HEK293 (cell line): Measurements from ENCODE around the gene SULT2B1.

Experiments
- GLIS2 ChIP-seq: fragments of 450-650 bp; formaldehyde crosslinking; IDR thresholded peaks from 2 replicates; pipeline ENCODE4 v1.5.1; 2016; ENCODE audit warnings: missing biosample characterization, missing genetic modification characterization
- IKZF3 ChIP-seq: fragments of 450-650 bp; IDR thresholded peaks from 2 replicates; pipeline ENCODE4 v1.5.0; 2018; ENCODE audit warnings: missing biosample characterization, mild to moderate bottlenecking, missing genetic modification characterization, moderate library complexity
- MYNN ChIP-seq: fragments of 450-650 bp; formaldehyde crosslinking; IDR thresholded peaks from 2 replicates; pipeline ENCODE4 v1.5.1; 2016; ENCODE audit warnings: missing biosample characterization, missing genetic modification characterization, borderline replicate concordance
- RBAK ChIP-seq: fragments of 450-650 bp; formaldehyde crosslinking; IDR thresholded peaks from 2 replicates; pipeline ENCODE4 v1.5.1; 2016; ENCODE audit warnings: missing biosample characterization, missing genetic modification characterization
- SP2 ChIP-seq: fragments of 450-650 bp; formaldehyde crosslinking; IDR thresholded peaks from 2 replicates; pipeline ENCODE4 v1.5.1; 2016; ENCODE audit warnings: missing biosample characterization, missing genetic modification characterization
- ZNF146 ChIP-seq: fragments of 450-650 bp; formaldehyde crosslinking; IDR thresholded peaks from 2 replicates; pipeline ENCODE4 v1.5.1; 2016; ENCODE audit warnings: missing biosample characterization, missing genetic modification characterization
- ZNF16 ChIP-seq: fragments of 450-650 bp; formaldehyde crosslinking; IDR thresholded peaks from 2 replicates; pipeline ENCODE4 v1.5.1; 2016; ENCODE audit warnings: low read depth, missing biosample characterization, missing genetic modification characterization
- ZNF549 ChIP-seq: fragments of 450-650 bp; IDR thresholded peaks from 2 replicates; pipeline ENCODE4 v1.5.1; 2018; ENCODE audit warnings: missing biosample characterization, missing genetic modification characterization, mild to moderate bottlenecking, inconsistent platforms, moderate library complexity
- ZNF571 ChIP-seq: fragments of 450-650 bp; formaldehyde crosslinking; IDR thresholded peaks from 2 replicates; pipeline ENCODE4 v1.5.0; 2017; ENCODE audit warnings: missing biosample characterization, missing genetic modification characterization
- ZNF701 ChIP-seq: fragments of 450-650 bp; formaldehyde crosslinking; IDR thresholded peaks from 2 replicates; pipeline ENCODE4 v1.5.1; 2016; ENCODE audit warnings: missing biosample characterization, missing genetic modification characterization
- TF ChIP-seq, protein P1 (sequence below): fragments of 450-650 bp; formaldehyde crosslinking; IDR thresholded peaks from 2 replicates; pipeline ENCODE4 v1.5.1; 2016; ENCODE audit warnings: missing biosample characterization, missing genetic modification characterization
- TF ChIP-seq, protein P2 (sequence below): fragments of 450-650 bp; formaldehyde crosslinking; IDR thresholded peaks from 2 replicates; pipeline ENCODE4; 2016; ENCODE audit warnings: missing biosample characterization, missing genetic modification characterization
- TF ChIP-seq, protein P3 (sequence below): fragments of 450-650 bp; formaldehyde crosslinking; conservative IDR thresholded peaks from 2 replicates; pipeline ENCODE4 v1.5.1; 2016; ENCODE audit warnings: low read depth, missing biosample characterization, missing genetic modification characterization
- TF ChIP-seq, protein P4 (sequence below): IDR thresholded peaks from 2 replicates; pipeline ENCODE4 v1.6.1; 2011; ENCODE audit warnings: mild to moderate bottlenecking, low read depth, low read length, borderline replicate concordance
- TF ChIP-seq, protein P5 (sequence below): fragments of 450-650 bp; formaldehyde crosslinking; IDR thresholded peaks from 2 replicates; pipeline ENCODE4 v1.5.1; 2016; ENCODE audit warnings: missing biosample characterization, missing genetic modification characterization
- TF ChIP-seq, protein P6 (sequence below): fragments of 450-650 bp; formaldehyde crosslinking; IDR thresholded peaks from 2 replicates; pipeline ENCODE4 v1.5.1; 2016; ENCODE audit warnings: missing biosample characterization, missing genetic modification characterization
- TF ChIP-seq, protein P7 (sequence below): fragments of 450-650 bp; formaldehyde crosslinking; IDR thresholded peaks from 2 replicates; pipeline ENCODE4 v1.5.1; 2016; ENCODE audit warnings: missing biosample characterization, missing genetic modification characterization

SULT2B1 gene

DNA sequence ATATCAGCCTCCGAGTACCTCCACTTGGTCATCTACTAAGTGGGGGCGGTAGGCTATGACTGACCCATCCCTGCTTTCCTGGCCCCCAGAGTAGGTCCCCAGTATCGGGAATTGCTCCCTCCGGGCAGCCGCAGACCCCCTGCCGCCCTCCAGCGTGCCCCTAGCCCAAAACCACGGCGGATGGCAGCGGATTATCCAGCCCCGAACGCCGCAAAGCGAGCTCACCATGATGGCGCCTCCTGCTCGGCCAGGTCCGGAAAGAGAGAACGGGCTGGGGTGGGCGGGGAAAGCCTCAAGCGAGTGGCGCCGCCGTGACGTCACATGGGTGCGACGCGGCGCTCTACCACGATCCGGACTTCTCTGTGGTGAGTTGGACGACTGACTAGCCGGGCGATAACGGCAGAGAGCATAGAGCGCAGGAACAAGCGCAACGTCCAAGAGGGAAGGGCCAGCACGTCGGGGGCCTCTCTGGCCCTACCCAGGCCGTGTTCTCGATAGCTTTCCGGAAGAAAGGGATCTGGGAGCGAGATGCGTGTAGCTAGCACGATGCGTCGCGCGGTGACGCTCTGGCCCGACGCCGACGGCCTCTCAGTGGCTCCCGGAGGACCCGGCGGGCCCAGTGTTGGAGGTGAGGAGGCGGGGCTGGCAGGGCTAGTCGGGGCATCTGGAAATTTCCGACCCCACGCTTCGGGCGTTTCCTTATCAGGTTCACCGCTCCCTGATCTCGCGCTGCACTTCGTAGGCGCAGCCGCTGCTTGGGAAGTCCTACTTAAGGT, 67.1 kb downstream of the SULT2B1 start, which contains the start of the genes RPL18 and SPHK2 (continued):
- TF ChIP-seq, protein P1, sequence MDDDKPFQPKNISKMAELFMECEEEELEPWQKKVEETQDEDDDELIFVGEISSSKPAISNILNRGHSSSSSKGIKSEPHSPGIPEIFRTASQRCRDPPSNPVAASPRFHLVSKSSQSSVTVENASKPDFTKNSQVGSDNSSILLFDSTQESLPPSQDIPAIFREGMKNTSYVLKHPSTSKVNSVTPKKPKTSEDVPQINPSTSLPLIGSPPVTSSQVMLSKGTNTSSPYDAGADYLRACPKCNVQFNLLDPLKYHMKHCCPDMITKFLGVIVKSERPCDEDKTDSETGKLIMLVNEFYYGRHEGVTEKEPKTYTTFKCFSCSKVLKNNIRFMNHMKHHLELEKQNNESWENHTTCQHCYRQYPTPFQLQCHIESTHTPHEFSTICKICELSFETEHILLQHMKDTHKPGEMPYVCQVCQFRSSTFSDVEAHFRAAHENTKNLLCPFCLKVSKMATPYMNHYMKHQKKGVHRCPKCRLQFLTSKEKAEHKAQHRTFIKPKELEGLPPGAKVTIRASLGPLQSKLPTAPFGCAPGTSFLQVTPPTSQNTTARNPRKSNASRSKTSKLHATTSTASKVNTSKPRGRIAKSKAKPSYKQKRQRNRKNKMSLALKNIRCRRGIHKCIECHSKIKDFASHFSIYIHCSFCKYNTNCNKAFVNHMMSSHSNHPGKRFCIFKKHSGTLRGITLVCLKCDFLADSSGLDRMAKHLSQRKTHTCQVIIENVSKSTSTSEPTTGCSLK (tag by site-specific recombination): no peak
- TF ChIP-seq ZNF701 (tag by site-specific recombination) (no peak), RBAK (tag by site-specific recombination) (no peak), GLIS2 (peak; percentile 13; the same call in 1 of the 2 replicates), ZNF549 (tag by site-specific recombination) (no peak), IKZF3 (tag by site-specific recombination) (0 out of 2 replicates have a peak, but pooled peaks have one; percentile 35), ZNF146 (tag by site-specific recombination) (peak; percentile 67; the same call in 1 of the 2 replicates), ZNF571 (no peak), ZNF16 (tag by site-specific recombination) (no peak), MYNN (tag by site-specific recombination) (no peak), SP2 (tag by site-specific recombination) (peak; percentile 85)
- TF ChIP-seq, protein P2, sequence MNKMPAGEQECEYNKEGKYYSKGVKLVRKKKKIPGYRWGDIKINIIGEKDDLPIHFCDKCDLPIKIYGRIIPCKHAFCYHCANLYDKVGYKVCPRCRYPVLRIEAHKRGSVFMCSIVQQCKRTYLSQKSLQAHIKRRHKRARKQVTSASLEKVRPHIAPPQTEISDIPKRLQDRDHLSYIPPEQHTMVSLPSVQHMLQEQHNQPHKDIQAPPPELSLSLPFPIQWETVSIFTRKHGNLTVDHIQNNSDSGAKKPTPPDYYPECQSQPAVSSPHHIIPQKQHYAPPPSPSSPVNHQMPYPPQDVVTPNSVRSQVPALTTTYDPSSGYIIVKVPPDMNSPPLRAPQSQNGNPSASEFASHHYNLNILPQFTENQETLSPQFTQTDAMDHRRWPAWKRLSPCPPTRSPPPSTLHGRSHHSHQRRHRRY (tag by site-specific recombination): no peak
- TF ChIP-seq, protein P3, sequence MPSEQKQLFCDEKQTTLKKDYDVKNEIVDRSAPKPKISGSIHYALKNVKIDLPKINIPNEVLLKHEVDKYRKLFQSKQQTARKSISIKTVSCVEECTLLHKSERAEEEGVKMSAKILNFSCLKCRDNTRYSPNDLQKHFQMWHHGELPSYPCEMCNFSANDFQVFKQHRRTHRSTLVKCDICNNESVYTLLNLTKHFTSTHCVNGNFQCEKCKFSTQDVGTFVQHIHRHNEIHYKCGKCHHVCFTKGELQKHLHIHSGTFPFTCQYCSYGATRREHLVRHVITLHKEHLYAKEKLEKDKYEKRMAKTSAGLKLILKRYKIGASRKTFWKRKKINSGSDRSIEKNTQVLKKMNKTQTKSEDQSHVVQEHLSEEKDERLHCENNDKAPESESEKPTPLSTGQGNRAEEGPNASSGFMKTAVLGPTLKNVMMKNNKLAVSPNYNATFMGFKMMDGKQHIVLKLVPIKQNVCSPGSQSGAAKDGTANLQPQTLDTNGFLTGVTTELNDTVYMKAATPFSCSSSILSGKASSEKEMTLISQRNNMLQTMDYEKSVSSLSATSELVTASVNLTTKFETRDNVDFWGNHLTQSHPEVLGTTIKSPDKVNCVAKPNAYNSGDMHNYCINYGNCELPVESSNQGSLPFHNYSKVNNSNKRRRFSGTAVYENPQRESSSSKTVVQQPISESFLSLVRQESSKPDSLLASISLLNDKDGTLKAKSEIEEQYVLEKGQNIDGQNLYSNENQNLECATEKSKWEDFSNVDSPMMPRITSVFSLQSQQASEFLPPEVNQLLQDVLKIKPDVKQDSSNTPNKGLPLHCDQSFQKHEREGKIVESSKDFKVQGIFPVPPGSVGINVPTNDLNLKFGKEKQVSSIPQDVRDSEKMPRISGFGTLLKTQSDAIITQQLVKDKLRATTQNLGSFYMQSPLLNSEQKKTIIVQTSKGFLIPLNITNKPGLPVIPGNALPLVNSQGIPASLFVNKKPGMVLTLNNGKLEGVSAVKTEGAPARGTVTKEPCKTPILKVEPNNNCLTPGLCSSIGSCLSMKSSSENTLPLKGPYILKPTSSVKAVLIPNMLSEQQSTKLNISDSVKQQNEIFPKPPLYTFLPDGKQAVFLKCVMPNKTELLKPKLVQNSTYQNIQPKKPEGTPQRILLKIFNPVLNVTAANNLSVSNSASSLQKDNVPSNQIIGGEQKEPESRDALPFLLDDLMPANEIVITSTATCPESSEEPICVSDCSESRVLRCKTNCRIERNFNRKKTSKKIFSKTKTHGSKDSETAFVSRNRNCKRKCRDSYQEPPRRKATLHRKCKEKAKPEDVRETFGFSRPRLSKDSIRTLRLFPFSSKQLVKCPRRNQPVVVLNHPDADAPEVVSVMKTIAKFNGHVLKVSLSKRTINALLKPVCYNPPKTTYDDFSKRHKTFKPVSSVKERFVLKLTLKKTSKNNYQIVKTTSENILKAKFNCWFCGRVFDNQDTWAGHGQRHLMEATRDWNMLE (tag by site-specific recombination): peak; percentile 96
- TF ChIP-seq, protein P4, sequence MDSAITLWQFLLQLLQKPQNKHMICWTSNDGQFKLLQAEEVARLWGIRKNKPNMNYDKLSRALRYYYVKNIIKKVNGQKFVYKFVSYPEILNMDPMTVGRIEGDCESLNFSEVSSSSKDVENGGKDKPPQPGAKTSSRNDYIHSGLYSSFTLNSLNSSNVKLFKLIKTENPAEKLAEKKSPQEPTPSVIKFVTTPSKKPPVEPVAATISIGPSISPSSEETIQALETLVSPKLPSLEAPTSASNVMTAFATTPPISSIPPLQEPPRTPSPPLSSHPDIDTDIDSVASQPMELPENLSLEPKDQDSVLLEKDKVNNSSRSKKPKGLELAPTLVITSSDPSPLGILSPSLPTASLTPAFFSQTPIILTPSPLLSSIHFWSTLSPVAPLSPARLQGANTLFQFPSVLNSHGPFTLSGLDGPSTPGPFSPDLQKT: peak; percentile 19; the same call in 1 of the 2 replicates
- TF ChIP-seq, protein P5, sequence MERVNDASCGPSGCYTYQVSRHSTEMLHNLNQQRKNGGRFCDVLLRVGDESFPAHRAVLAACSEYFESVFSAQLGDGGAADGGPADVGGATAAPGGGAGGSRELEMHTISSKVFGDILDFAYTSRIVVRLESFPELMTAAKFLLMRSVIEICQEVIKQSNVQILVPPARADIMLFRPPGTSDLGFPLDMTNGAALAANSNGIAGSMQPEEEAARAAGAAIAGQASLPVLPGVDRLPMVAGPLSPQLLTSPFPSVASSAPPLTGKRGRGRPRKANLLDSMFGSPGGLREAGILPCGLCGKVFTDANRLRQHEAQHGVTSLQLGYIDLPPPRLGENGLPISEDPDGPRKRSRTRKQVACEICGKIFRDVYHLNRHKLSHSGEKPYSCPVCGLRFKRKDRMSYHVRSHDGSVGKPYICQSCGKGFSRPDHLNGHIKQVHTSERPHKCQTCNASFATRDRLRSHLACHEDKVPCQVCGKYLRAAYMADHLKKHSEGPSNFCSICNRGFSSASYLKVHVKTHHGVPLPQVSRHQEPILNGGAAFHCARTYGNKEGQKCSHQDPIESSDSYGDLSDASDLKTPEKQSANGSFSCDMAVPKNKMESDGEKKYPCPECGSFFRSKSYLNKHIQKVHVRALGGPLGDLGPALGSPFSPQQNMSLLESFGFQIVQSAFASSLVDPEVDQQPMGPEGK (tag by site-specific recombination): peak; percentile 60
- TF ChIP-seq, protein P6, sequence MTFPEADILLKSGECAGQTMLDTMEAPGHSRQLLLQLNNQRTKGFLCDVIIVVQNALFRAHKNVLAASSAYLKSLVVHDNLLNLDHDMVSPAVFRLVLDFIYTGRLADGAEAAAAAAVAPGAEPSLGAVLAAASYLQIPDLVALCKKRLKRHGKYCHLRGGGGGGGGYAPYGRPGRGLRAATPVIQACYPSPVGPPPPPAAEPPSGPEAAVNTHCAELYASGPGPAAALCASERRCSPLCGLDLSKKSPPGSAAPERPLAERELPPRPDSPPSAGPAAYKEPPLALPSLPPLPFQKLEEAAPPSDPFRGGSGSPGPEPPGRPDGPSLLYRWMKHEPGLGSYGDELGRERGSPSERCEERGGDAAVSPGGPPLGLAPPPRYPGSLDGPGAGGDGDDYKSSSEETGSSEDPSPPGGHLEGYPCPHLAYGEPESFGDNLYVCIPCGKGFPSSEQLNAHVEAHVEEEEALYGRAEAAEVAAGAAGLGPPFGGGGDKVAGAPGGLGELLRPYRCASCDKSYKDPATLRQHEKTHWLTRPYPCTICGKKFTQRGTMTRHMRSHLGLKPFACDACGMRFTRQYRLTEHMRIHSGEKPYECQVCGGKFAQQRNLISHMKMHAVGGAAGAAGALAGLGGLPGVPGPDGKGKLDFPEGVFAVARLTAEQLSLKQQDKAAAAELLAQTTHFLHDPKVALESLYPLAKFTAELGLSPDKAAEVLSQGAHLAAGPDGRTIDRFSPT: no peak
- TF ChIP-seq, protein P7, sequence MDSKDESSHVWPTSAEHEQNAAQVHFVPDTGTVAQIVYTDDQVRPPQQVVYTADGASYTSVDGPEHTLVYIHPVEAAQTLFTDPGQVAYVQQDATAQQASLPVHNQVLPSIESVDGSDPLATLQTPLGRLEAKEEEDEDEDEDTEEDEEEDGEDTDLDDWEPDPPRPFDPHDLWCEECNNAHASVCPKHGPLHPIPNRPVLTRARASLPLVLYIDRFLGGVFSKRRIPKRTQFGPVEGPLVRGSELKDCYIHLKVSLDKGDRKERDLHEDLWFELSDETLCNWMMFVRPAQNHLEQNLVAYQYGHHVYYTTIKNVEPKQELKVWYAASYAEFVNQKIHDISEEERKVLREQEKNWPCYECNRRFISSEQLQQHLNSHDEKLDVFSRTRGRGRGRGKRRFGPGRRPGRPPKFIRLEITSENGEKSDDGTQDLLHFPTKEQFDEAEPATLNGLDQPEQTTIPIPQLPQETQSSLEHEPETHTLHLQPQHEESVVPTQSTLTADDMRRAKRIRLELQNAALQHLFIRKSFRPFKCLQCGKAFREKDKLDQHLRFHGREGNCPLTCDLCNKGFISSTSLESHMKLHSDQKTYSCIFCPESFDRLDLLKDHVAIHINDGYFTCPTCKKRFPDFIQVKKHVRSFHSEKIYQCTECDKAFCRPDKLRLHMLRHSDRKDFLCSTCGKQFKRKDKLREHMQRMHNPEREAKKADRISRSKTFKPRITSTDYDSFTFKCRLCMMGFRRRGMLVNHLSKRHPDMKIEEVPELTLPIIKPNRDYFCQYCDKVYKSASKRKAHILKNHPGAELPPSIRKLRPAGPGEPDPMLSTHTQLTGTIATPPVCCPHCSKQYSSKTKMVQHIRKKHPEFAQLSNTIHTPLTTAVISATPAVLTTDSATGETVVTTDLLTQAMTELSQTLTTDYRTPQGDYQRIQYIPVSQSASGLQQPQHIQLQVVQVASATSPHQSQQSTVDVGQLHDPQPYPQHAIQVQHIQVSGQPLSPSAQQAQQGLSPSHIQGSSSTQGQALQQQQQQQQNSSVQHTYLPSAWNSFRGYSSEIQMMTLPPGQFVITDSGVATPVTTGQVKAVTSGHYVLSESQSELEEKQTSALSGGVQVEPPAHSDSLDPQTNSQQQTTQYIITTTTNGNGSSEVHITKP (tag by site-specific recombination): peak; percentile 95
